K562 (cell line): ENCODE data around the gene PCARE. TPM values are rescaled to one million over a fixed set of nuclear protein-coding genes. Genes with fewer than 3 reads are reported as not detected.

Source experiments
- ATAC-seq: fragments of 200-7000 bp; cut with Tn5 transposase; 3 replicates; pipeline ENCODE4 v1.9.1; 2020; ENCODE audit warnings: moderate library complexity
- BruUV-seq: library from RNA; stranded (reverse); fragments of 400-500 nt; replicated peaks from 2 replicates; lab custom pipeline; 2021; lab: Mats Ljungman, UMichigan
- CTCF ChIA-PET: fragments of 300-600 bp; formaldehyde crosslinking; extraction: SDS; loops from one replicate; lab custom pipeline; 2021; ENCODE audit warnings: low intra/inter-chr PET ratio; lab: Yijun Ruan, JAX
- POLR2A ChIA-PET: fragments of 300-600, 350-650 bp; sonication (Branson Sonifier 250); formaldehyde crosslinking; extraction: SDS; loops from one replicate; lab custom pipeline; 2021; ENCODE audit warnings: antibody characterized with exemption, inconsistent platforms; lab: Yijun Ruan, JAX
- DNase-seq, 4 experiments: peaks; one replicate each; pipeline versions ENCODE4 v3.0.0 to v3.0.0-alpha.2; 2011 to 2018; ENCODE audit warnings: low spot score in 3 of 4, mixed read lengths in 3 of 4; ENCODE audit errors: extremely low read depth in 1 of 4
- FAIRE-seq: peaks from 2 replicates; lab custom pipeline; 2011; peaks lifted over from hg19 to GRCh38; lab: Jason Lieb, UNC
- H2AFZ ChIP-seq: 2 replicates; pipeline ENCODE4 v1.6.0; 2011; ENCODE audit warnings: low read depth, low read length, control low read depth, inconsistent platforms
- H3K27ac ChIP-seq: fragments of 200-600 bp; 3 replicates; pipeline ENCODE4 v1.8.0; 2011; ENCODE audit warnings: low read depth, mild to moderate bottlenecking, control low read depth, inconsistent platforms, low read length, moderate library complexity, mixed read lengths; ENCODE audit errors: extremely low read depth
- H3K27me3 ChIP-seq, 2 experiments: fragments of 300-600 bp in 1 of 2; 2 replicates in 1 of 2; 3 replicates in 1 of 2; pipeline versions ENCODE4 v1.6.0 to v1.8.0; 2011; ENCODE audit warnings: inconsistent platforms in 2 of 2, low read length in 2 of 2, mild to moderate bottlenecking in 1 of 2, mixed read lengths in 1 of 2, moderate library complexity in 1 of 2; ENCODE audit not compliant: control insufficient read depth in 2 of 2, insufficient read depth in 2 of 2
- H3K36me3 ChIP-seq: fragments of 300-600 bp; 3 replicates; pipeline ENCODE4 v1.8.0; 2011; ENCODE audit warnings: mild to moderate bottlenecking, low read length, inconsistent platforms; ENCODE audit not compliant: control insufficient read depth, insufficient read depth
- H3K4me1 ChIP-seq, 2 experiments: fragments of 200-600 bp in 1 of 2; replicated peaks in 1 of 2; 2 replicates in 1 of 2; 3 replicates in 1 of 2; pipeline versions ENCODE4 v1.5.1 to v1.8.0; 2011; ENCODE audit warnings: inconsistent platforms in 2 of 2, low read length in 2 of 2, mild to moderate bottlenecking in 1 of 2, mixed read lengths in 1 of 2, moderate library complexity in 1 of 2; ENCODE audit not compliant: control insufficient read depth in 2 of 2, insufficient read depth in 2 of 2
- H3K4me2 ChIP-seq: 2 replicates; pipeline ENCODE4 v1.6.1; 2011; ENCODE audit warnings: low read length, control low read depth, inconsistent platforms, mixed read lengths; ENCODE audit not compliant: insufficient read depth
- H3K4me3 ChIP-seq: fragments of 200-600 bp; sonication (generic), shearing (Covaris generic); 2 replicates; pipeline ENCODE4 v1.5.1; 2016; ENCODE audit warnings: control low read depth, inconsistent platforms
- H3K79me2 ChIP-seq: fragments of 200-600 bp; 3 replicates; pipeline ENCODE4 v1.8.0; 2011; ENCODE audit warnings: low read length, inconsistent platforms; ENCODE audit not compliant: control insufficient read depth, insufficient read depth
- H3K9ac ChIP-seq, 2 experiments: 2 replicates each; pipeline versions ENCODE4 v1.6.0 to v1.6.1; 2011; ENCODE audit warnings: low read depth in 2 of 2, low read length in 2 of 2, control low read depth in 1 of 2, inconsistent platforms in 1 of 2, mild to moderate bottlenecking in 1 of 2, mixed read lengths in 1 of 2; ENCODE audit not compliant: insufficient read depth in 1 of 2
- H3K9me1 ChIP-seq: one replicate; pipeline ENCODE4 v1.6.0; 2011; ENCODE audit warnings: inconsistent platforms, mild to moderate bottlenecking, low read length, moderate library complexity; ENCODE audit not compliant: control insufficient read depth, insufficient read depth
- H3K9me3 ChIP-seq: replicated peaks from 2 replicates; pipeline ENCODE4 v1.5.1; 2011; ENCODE audit warnings: low read depth, low read length, inconsistent platforms; ENCODE audit not compliant: control insufficient read depth, insufficient read depth
- H4K20me1 ChIP-seq: replicated peaks from 2 replicates; pipeline ENCODE4 v1.6.1; 2011; ENCODE audit warnings: low read length, inconsistent platforms, mixed read lengths; ENCODE audit not compliant: control insufficient read depth, insufficient read depth
- CCAR2 ChIP-seq: fragments of 200-400 bp; formaldehyde crosslinking; IDR thresholded peaks from 2 replicates; pipeline ENCODE4 v1.6.1; 2017; ENCODE audit warnings: mild to moderate bottlenecking, low read depth, low read length
- EHMT2 ChIP-seq: fragments of 450-650 bp; IDR thresholded peaks from 2 replicates; pipeline ENCODE4 v1.6.1; 2018; ENCODE audit warnings: antibody characterized with exemption
- MCM5 ChIP-seq: fragments of 450-650 bp; IDR thresholded peaks from 2 replicates; pipeline ENCODE4 v1.6.1; 2016; ENCODE audit warnings: low read depth
- RBM34 ChIP-seq: fragments of 200-400 bp; formaldehyde crosslinking; IDR thresholded peaks from 2 replicates; pipeline ENCODE4 v1.6.1; 2018; ENCODE audit warnings: low read length, borderline replicate concordance; ENCODE audit not compliant: insufficient read depth
- SFPQ ChIP-seq: fragments of 200-400 bp; formaldehyde crosslinking; IDR thresholded peaks from 2 replicates; pipeline ENCODE4 v1.6.1; 2017; ENCODE audit warnings: mild to moderate bottlenecking, low read depth, low read length, moderate library complexity
- ZHX1 ChIP-seq: fragments of 150-350 bp; conservative IDR thresholded peaks from 2 replicates; pipeline ENCODE4 v1.6.1; 2014; ENCODE audit warnings: low read length
- ZNF436 ChIP-seq: fragments of 250-450, 450-650 bp; sonication (Bioruptor Pico); formaldehyde crosslinking; IDR thresholded peaks from 2 replicates; pipeline ENCODE4 v1.7.0; 2020; ENCODE audit warnings: mild to moderate bottlenecking
- in situ Hi-C: fragments of 300-500 bp; cut with MboI; formaldehyde crosslinking; loops from 4 replicates; pipeline ENCODE4 v1.15.0; 2018; ENCODE audit warnings: inconsistent platforms, mixed read lengths
- intact Hi-C: fragments of 100-400 bp; cut with micrococcal nuclease; formaldehyde crosslinking; loops from 2 replicates; pipeline ENCODE4 v1.14.2; 2022
- polyA plus RNA-seq, 8 experiments: library from polyadenylated mRNA; depleted of rRNA in 4 of 8; stranded (reverse) in 5 of 8; unstranded in 3 of 8; fragments of >200 nt; fragmentation: Nextera tagmentation in 2 of 8; fragmentation: Illumina TruSeq in 1 of 8; extraction: Ambion mirVana in 2 of 8; extraction: Trizol in 1 of 8; gene quantifications; 2 replicates each; pipeline versions ENCODE4 v1.2.1 to v1.2.3, GENCODE V29; 2011 to 2014; ENCODE audit warnings: inconsistent platforms in 1 of 8, missing spikeins in 1 of 8
- total RNA-seq, 7 experiments: library from RNA; depleted of rRNA in 6 of 7; stranded (reverse); fragments of >200 nt in 6 of 7; fragmentation: Illumina TruSeq in 2 of 7; extraction: Trizol in 2 of 7; gene quantifications; 2 replicates each; pipeline versions ENCODE4 v1.2.1 to v1.2.3, GENCODE V29; 2011 to 2021; ENCODE audit warnings: low replicate concordance in 1 of 7

Gene PCARE
- total and polyA plus RNA-seq, 9 of the 15 experiments (the other 6 are each of a cell fraction or from before 2014, with no cell fraction given), result not detected

- Histone ChIP-seq H3K27ac (no peak overlapping the region), H3K27me3 (peaks cover 5 to 42% of the 10 kb centered on the region in 2 experiments; a peak in 4 of 5 replicates), H3K79me2 (no peaks in the 10 kb centered on the region), H3K4me1 (0 out of 5 replicates have a peak, but pooled peaks cover 0 to 2% of the 10 kb centered on the region in 2 experiments), H2AFZ (no peak overlapping the region), H3K9ac (no peak overlapping the region), H3K9me1 (no peaks in the 10 kb centered on the region), H4K20me1 (peaks cover 3% of the 10 kb centered on the region; the same call in 1 of the 2 replicates), H3K9me3 (no peaks in the 10 kb centered on the region), H3K36me3 (no peaks in the 10 kb centered on the region), H3K4me2 (no peak overlapping the region), H3K4me3 (no peak overlapping the region)
- POLR2A ChIA-PET, result no interaction called here
- in situ Hi-C loops (no loop called here), intact Hi-C loops (no loop called here)
- CTCF ChIA-PET, result no interaction called here
- DNase-seq (no peak), FAIRE-seq (no peak), ATAC-seq (no peak)
- TF ChIP-seq RBM34 (no peak), SFPQ (no peak), CCAR2 (no peak), ZHX1 (no peak), ZNF436 (CRISPR knock-in tag) (no peak), EHMT2 (no peak), MCM5 (no peak)
- BruUV-seq, result no TSS peak
These were observed 43.3 kb downstream of the PCARE start for GRCh38 chr2:29031046-29031445.
